NOMO-1 (cell line): ENCODE results near the gene NT5C2.
"Not testable (repeated sequence)": the region's sequence is repeated elsewhere in the genome, so short reads cannot be mapped to it uniquely, and the experiment has no call there.

Experiments
- DNase-seq, 2 experiments: peaks; one replicate each; lab custom pipeline; 2025; ENCODE audit not compliant: unreplicated experiment in 2 of 2; lab: John Stamatoyannopoulos, UW

NT5C2 gene

DNA sequence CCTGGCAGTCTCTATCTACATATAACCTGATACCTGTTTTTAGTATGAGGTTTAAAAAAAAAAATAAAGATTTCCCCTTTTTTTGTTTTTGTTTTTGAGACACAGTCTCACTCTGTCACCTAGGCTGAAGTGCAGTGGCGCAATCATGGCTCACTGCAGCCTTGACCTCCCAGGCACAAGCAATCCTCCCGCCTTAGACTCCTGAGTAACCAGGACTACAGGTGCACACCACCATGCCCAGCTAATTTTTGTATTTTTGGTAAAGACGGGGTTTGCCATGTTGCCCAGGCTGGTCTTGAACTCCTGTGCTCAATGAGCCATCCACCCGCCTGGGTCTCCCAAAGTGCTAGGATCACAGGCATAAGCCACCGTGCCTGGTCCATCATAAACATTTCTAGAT lies 25.5 kb downstream of the NT5C2 start:
- not testable (repeated sequence) for DNase-seq

DNA sequence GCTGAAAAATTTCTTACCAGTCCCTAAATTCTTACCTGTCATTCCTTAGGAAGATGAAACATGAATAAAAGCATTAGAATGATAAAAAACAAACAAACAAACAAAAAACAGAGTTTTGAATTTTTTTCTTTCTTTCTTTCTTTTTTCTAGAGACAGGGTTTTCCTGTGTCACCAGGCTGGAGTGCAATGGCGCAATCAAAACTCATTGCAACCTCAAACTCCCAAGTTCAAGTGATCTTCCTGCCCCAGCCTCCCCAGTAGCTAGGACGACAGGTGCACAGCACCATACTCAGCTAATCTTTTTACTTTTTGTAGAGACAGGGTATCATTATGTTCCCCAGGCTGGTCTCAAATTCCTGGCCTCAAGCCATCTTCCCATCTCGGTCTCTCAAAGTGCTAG lies 26.5 kb downstream of the NT5C2 start:
- DNase-seq: no peak

DNA sequence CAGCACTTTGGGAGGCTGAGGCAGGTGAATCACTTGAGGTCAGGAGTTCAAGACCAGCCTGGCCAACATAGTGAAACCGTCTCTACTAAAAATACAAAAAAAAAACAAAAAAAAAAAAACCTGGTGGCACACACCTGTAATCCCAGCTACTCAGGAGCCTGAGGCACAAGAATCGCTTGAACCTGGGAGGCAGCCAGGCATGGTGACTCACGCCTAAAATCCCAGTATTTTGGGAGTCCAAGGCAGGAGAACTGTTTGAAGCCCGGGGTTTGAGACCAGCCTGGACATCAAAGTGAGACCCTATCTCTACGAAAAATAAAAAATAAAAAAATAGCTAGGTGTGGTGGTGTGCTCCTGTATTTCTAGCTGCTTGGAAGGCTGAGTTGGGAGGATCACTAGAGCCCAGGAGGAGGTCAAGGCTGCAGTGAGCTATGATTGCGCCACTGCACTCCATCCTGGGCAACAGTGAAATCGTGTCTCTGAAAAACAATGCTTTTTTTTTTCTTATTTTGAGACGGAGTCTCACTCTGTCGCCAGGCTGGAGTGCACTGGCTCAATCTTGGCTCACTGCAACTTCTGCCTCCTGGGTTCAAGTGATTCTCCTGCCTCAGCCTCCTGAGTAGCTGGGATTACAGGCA lies 29.2 kb downstream of the NT5C2 start:
- not testable (repeated sequence) for DNase-seq

DNA sequence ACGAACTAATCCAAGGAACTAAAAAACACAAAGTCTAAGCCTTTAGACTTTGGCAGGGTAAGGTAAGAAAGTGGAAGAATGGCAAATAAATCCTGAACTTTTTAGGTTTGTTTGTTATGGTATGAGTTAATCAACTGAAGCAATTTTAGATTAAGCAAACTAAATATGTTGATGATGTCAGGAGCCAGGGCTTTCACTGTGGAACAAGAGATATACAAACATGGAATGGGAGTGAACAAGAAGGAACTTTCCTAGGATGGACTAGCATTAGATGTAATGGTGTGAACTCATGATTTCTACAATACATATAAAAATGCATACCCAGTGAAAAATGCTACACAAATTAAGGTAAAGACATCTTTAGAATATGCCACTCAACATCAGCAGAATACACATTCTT lies 35.8 kb downstream of the NT5C2 start:
- no peak for DNase-seq

DNA sequence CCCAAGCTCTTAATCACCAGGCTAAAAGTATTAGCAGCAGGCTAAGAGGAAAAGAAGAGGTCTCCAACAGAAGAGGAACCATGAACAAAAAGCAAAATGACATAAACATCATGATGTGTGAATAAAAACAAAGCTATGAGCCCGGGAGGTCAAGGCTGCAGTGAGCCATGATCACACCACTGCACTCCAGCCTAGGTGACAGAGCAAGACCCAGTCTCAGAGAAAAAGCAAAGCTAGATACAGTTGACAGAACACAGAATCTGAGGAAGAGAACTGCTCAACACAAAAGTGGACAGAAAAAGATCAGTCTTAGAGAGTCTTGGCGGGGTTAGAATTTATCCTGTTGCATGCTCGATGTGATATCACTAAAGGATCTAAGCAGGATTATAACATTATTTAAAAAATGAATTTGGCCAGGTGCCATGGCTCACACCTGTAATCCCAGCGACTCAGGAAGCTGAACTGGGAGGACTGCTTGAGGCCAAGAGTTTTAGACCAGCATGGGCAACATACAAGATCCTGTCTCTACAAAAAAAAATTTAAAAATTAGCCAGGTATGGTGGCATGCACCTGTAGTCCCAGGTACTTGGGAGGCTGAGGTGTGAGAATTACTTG lies 37.5 kb downstream of the NT5C2 start:
- DNase-seq: no peak

DNA sequence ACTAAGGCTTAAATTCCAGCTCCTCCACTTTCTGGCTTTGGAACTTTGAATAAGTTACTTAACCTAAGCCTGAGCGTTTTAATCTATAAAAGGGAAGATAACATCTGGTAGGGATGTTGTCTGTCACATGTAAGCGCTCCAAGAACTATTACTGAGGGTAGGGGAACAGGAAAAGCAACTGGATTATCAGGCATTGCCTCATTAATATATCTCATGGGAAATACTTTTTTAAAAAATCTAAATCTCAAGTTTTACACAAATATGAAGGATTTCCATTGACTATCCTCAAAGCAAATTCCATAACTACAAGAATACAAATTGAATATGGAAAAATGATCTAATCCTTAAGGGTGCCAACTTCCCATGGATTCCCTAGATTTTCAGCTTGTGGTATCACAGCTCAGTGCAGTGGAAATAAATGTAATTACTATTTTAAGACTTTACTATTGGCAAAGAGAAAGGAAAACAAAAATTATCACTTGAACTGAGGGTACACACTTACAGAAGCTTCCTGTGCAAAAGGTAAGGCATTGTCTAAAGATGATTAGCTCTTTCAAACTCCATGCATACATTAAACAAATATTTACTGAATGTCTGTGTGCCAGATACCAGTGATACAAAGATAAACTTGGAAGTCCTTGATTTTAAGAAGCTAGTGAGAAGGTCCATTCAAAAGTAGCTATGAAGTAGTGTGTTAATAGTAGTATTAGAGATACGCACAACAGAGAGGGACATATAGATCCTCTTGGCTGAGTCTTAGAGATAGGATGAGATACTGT lies 38.4 kb downstream of the NT5C2 start:
- no peak for DNase-seq

DNA sequence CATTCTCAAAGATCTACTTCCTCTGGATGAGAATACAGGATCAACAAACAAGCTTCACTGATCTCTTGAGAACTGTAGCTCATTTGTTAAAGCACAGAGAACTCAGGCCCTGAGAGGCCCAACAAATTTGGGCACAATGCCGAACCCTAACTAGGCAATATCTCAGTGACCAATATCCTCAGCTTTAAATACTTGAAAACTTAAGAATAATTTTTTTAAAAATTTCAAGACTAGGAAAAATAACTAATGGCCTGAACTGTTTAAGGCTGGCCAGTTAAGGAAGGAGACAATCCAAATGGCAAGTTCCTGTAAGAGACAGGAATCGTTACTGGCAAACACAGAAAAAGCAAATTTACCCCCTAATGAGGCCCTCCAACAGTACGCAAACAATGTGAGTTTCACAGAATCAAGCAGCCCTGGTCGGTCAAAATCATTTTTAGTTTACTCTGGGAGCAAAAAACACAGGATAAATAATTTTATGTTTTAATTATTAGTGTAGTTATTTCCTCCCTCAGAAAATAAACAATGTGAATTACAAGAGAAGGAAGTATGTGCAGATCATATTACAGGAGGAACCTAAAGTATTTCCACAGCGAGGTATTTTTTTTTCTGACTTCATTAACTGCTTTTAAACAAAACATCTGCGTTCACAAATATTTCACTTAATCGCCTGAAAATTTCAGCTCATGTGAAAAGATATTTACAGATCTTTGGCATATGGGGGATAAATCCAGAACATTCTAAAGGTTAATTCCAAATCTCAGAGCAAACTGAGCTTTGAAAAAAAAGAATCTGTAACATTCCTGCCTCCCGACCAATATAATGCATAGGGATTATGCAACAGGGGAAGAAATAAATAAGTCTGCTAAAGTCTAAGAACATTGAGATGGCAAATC lies 39.5 kb downstream of the NT5C2 start:
- no peak for DNase-seq

DNA sequence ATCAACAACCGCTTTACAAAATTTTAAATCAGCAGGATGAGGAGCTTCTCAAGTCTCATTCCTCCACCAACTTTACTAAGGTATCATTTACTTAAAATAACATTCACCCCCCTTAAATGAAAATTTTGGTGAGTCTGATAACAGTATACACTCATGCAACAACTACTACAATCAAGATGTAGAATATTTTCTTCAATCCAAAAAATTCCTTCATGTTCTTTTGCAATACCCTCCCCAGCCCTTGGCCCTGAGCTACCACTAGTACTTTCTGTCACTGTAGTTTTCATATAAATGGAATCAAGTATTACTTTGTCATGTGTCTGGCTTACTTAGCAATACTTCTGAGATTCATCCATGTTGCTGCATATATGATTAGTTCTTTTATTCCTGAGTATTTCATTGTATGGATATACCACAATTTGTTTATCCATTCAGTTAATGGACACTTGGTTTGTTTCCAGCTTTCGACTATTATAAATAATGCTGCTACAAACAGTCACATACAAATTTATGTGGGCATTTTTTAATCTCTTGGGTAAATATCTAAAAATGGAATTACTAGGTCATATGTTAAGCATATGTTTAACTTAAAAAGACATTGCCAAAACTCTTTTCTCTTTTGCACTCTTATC lies 43.0 kb downstream of the NT5C2 start:
- DNase-seq: no peak

DNA sequence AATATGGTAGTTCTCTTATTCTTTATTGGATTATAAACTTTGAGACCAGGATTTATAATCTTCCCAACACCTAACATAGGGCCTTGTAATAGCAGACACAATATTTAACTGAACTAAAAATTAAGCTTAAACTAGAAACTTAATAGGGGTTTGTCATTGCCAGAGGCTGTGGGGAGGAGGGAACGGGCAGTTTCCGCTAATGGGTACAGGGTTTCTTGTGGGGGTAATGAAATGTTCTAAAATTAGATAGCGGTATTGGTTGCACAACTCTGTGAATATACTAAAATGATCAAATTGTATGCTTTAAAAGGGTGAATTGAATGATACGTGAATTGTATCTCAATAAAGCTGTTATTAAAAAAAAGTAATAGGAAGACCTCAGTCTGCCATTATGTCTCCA lies 45.4 kb downstream of the NT5C2 start:
- DNase-seq: peak; percentile 46 to 69

DNA sequence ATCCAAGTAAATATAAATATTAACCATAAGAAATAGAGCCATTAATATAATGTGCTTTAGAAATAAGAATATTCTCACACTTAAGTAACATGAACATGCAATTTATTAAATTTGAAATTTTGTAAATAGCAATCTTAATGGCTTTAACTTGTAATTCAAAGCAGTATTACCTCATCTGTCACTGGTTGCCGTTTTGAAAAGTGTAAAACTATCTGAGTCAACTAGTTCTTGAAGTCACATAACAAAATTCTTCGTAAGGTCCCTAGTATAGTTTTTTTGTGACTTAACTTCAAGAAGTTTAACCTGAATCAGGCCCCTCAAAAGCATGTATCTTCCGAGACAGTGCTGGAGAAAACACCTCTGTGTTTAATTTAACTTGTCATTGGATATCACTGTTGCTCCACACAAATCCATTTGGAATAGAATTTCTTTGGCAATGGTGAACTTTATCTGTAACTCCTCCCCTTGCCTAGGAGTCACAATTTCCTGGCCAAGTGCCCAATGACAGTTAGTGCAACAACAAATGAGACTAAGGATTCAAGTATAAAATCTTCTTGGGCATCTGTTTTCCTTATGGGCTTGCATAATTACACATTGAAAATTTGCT lies 47.1 kb downstream of the NT5C2 start:
- no peak for DNase-seq

DNA sequence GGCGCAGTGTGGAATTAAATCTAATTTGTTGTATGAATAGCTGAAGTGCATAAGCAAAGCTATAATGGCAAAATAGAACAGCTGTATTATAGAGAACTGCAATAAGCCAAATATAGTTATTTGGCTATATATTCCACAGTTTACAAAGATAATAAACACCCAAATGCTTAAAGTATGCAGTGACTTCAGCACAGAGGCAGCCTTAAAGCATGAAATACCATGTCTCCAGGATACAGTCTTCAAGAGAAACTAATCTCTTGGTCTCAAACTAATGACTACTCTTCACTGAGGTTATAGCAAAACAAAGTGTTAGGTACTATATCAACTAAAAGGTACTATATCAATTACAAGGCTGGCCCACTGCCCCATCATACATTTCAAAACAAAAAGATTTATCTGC lies 48.0 kb downstream of the NT5C2 start:
- no peak for DNase-seq

DNA sequence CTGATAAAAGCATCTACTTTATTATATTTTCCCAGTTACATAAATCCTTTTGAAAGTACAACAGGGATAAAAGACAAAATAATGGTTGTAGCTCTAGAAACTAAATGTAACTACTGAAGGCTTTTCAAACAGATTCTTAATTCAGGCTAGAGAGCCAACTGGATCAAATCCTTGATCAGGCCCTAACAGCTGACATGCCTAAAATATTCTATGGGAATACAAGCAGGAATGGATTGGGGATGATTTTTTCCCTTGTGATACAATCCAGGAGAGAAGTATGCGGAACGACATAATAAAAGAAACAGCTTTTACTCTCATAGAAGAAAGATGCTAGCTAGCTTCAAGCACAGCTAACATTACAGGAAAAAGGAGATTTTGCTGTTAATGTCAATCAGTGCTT lies 49.0 kb downstream of the NT5C2 start:
- DNase-seq: no peak

DNA sequence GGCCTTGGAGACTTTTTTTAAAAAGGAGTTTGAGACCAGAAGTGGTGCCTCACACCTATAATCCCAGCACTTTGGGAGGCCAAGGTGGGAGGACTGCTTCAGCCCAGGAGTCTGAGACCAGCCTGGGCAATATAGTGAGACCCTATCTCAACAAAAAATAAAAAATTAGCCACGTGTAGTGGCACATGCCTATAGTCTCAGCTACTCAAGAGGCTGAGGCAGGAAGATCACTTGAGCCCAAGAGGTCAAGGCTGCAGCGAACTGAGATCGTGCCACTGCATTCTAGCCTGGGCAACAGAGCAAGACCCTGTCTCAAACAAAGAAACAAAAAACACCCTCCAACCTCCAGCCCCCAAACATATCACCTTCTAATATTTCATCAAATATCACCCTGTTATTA lies 49.4 kb downstream of the NT5C2 start:
- not testable (repeated sequence) for DNase-seq

DNA sequence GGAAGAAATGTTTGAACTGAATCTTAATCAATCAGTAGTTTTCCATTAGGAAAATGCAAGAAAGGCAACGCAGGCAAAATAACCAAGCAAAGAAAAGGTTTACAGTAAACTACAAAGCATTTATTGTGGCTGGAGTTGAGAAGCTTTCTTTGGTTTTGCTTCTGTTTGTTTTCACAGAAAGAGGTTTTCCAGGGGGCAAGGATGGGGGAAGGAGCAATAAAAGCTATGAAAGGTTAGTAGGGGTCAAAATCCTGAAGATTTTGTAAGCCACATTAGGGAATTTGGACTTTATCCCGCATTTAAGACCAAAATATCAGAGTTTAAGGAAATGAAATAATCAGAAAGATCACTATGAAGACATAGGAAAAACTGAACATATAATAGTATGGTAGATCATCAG lies 51.1 kb downstream of the NT5C2 start:
- no peak for DNase-seq

DNA sequence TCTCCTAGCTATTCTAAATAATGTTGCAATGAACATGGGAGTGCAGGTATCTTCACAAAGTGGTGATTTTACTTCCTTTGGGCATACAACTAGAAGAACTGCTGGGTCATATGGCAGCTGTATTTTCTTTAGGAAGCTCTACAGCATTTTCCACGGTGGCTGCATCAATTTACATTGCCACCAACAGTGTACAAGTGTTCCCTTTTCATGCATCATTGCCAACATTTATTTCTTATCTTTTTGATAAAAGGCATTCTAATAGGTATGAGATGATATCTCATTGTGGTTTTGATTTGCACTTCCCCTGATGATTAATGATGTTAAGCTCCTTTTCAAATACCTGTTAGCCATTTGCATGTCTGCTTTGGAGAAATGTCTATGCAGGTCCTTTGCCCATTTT lies 52.6 kb downstream of the NT5C2 start:
- DNase-seq: no peak

DNA sequence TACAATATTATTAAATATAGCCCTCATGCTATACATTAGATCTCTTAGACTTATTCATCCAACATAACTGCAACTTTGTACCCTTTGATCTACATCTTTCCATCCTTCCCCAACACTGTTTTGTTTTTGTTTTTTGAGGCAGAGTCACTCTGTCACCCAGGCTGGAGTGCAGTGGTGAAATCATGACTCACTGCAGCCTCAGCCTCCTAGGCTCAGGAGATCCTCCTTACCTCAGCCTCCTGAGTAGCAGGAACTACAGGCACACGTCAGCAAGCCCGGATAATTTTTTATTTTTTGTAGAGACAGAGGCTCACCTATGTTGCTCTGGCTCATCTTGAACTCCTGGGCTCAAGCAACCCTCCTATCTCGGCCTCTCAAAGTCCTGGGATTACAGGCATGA lies 53.3 kb downstream of the NT5C2 start:
- DNase-seq: no peak

DNA sequence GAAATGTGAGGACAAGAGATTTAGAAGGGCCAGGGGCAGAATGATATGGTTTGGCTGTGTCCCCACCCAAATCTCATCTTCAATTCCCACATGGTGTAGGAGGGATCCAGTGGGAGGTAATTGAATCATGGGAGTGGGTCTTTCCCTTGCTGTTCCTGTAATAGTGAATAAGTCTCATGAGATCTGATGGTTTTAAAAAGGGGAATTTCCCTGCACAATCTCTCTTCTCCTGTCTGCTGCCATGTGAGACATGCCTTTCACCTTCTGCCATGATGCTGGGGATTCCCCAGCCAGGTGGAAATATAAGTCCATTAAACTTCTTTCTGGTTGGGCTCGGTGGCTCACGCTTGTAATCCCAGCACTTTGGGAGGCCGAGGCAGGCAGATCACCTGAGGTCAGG lies 57.9 kb downstream of the NT5C2 start:
- DNase-seq: not testable (repeated sequence)

DNA sequence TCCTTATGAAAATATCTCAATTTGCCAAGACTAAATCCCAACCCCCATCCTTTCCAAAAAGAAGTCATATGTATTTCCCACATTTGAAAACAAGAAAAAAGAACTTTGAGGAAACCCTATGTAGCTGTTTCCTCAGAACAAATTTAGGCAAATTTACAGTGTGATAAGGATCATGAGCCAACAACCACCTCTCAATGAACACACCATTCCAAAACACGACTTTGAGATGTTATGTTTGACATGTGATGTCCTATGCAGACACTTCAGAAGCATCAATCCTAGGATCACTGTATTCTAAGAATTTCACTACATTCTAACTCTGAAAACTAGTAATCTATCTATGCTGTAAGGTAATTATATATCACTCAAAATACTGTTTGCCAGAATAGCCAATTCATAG lies 62.2 kb downstream of the NT5C2 start:
- DNase-seq: no peak

DNA sequence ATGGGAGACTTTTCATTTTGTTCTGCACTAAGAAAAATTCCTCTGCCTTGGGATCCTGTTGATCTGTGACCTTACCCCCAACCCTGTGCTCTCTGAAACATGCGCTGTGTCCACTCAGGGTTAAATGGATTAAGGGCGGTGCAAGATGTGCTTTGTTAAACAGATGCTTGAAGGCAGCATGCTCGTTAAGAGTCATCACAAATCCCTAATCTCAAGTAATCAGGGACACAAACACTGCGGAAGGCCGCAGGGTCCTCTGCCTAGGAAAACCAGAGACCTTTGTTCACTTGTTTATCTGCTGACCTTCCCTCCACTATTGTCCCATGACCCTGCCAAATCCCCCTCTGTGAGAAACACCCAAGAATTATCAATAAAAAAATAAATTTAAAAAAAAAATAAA lies 62.9 kb downstream of the NT5C2 start:
- not testable (repeated sequence) for DNase-seq

DNA sequence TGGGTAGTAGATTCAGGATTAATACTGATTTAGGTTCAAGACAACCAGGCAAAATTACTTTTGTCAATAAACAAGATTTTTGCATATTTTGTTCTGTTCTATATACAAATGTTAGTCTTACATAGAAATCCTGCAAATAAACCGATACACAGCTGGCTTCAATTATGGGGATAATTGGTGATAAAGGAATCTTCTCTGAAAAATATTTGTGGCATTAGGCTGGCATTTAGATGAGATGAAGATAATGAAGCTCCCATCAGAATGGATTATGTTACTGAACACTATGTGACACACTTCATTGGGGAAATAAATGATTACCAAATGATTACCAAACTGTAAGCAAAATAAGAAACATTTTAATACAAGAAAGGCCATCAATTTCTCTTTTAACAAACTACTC lies 65.8 kb downstream of the NT5C2 start:
- no peak for DNase-seq
